Endothelial cell (in vitro differentiated cells): Measurements from ENCODE around the gene CHST9. TPM values are rescaled to one million over a fixed set of nuclear protein-coding genes. Genes with fewer than 3 reads are reported as not detected.

Experiments
- DNase-seq: peaks from one replicate; pipeline ENCODE4 v3.0.0; 2021; ENCODE audit warnings: low spot score
- H3K27ac Mint-ChIP-seq: one replicate; pipeline ENCODE4 v1.8.0; 2021; ENCODE audit warnings: mixed read lengths, inconsistent platforms; ENCODE audit not compliant: unreplicated experiment
- H3K27me3 Mint-ChIP-seq: one replicate; pipeline ENCODE4 v1.8.0; 2021; ENCODE audit warnings: mild to moderate bottlenecking, moderate library complexity, mixed read lengths, inconsistent platforms; ENCODE audit not compliant: unreplicated experiment
- H3K36me3 Mint-ChIP-seq: one replicate; pipeline ENCODE4 v1.8.0; 2021; ENCODE audit warnings: mild to moderate bottlenecking, low read depth, mixed read lengths, inconsistent platforms; ENCODE audit not compliant: unreplicated experiment
- H3K4me1 Mint-ChIP-seq: one replicate; pipeline ENCODE4 v1.8.0; 2021; ENCODE audit warnings: mild to moderate bottlenecking, mixed read lengths, inconsistent platforms; ENCODE audit not compliant: unreplicated experiment
- H3K4me3 Mint-ChIP-seq: one replicate; pipeline ENCODE4 v1.8.0; 2021; ENCODE audit warnings: mild to moderate bottlenecking, mixed read lengths, inconsistent platforms; ENCODE audit not compliant: unreplicated experiment
- H3K9me3 Mint-ChIP-seq: one replicate; pipeline ENCODE4 v1.8.0; 2021; ENCODE audit warnings: mixed read lengths, inconsistent platforms; ENCODE audit not compliant: unreplicated experiment
- CTCF ChIP-seq: fragments of 200-600 bp; sonication (generic); IDR thresholded peaks from one replicate; pipeline ENCODE4 v1.5.0; 2021; ENCODE audit warnings: antibody characterized with exemption; ENCODE audit not compliant: unreplicated experiment
- total RNA-seq: library from RNA; stranded (reverse); fragmentation: NEBNext Ultra II Directional; extraction: Animal tissue kit (Norgen Biotek cat#: 25700); gene quantifications from one replicate; pipeline ENCODE4 v1.2.1, GENCODE V29; 2021; ENCODE audit not compliant: unreplicated experiment

The CHST9 gene
- total RNA-seq, 1 donor from 2014 or later: 4.7 TPM

- H3K27me3 Mint-ChIP-seq: peaks cover 2% of the 10 kb centered on the region
- H3K4me1 Mint-ChIP-seq: peaks cover 36% of the 10 kb centered on the region
- H3K9me3 Mint-ChIP-seq: no peaks in the 10 kb centered on the region
- H3K36me3 Mint-ChIP-seq: no peaks in the 10 kb centered on the region
- H3K27ac Mint-ChIP-seq: no peak overlapping the region
- no peak for TF ChIP-seq CTCF
- H3K4me3 Mint-ChIP-seq: no peak overlapping the region
- DNase-seq: no peak
Observed at GRCh38 chr18:27073404-27073830, 111.7 kb downstream of the CHST9 start.

DNA sequence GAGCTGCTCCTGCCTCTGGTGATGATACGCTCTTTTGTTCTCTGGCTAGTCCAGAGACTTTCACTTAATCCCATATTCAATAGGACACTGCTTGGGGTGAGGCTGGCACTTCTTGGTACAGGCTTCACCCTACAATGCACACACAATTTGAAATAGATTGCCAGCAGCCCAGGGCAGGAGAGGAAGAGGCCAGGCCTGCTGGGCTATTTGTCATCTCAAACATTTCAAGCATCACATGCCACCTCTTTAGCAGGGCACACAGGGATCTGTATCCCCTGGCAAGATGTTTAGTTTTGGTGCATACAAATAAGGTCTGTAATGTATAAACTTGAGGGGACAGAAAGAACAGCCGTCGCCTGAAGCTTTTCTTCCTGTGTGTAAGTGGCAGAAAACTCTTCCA is 120.4 kb downstream of the CHST9 start:
- Mint-ChIP-seq H3K27ac (no peak overlapping the region), H3K9me3 (no peaks in the 10 kb centered on the region), H3K27me3 (no peaks in the 10 kb centered on the region), H3K4me3 (no peak overlapping the region), H3K36me3 (no peaks in the 10 kb centered on the region), H3K4me1 (no peaks in the 10 kb centered on the region)
- no peak for TF ChIP-seq CTCF
- no peak for DNase-seq

- Mint-ChIP-seq H3K27ac (no peak overlapping the region), H3K4me1 (no peaks in the 10 kb centered on the region), H3K36me3 (no peaks in the 10 kb centered on the region), H3K4me3 (no peak overlapping the region), H3K27me3 (no peaks in the 10 kb centered on the region), H3K9me3 (no peaks in the 10 kb centered on the region)
- no peak for TF ChIP-seq CTCF
- no peak for DNase-seq
Observed at GRCh38 chr18:27062802-27063201, 122.3 kb downstream of the CHST9 start.

GRCh38 chr18:27061488-27062095 is 123.5 kb downstream of the CHST9 start:
- H3K36me3 Mint-ChIP-seq: no peaks in the 10 kb centered on the region
- H3K4me3 Mint-ChIP-seq: no peak overlapping the region
- H3K9me3 Mint-ChIP-seq: no peaks in the 10 kb centered on the region
- H3K27ac Mint-ChIP-seq: no peak overlapping the region
- TF ChIP-seq CTCF: no peak
- no peak for DNase-seq
- H3K27me3 Mint-ChIP-seq: no peaks in the 10 kb centered on the region
- H3K4me1 Mint-ChIP-seq: no peaks in the 10 kb centered on the region

DNA sequence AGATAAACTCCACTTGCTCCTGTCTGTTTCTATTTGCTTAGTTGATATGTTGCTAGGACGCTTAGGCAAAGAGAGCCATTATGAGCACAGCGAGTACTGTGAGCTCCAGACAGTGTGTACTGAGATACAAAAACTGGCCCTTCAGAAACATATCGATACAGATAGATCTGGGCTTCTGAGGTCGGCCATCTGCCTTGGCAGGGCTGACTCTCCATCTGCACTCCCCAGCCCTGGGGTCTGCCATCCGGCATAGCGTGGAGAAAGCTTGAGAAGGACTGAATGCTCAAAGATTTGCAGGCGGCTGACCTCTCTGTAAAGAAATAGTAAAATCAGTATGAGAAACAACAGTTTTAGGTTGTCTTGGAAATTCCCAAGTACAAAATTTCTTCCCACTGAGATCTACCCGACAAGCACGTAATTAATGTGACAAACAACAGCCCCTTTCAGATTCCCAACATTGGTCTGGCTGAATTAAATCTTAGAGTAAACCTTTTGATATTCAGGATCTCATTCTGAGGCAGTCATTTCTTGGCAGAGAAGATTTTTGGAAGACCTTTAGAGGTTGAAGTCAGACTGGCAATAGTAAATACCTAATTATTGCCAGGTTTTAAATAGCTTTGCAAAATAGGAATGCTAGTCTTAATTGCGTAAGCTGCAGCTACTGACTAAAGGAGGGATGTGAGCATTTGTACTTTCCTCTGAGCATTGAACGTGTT is 127.4 kb downstream of the CHST9 start:
- H3K36me3 Mint-ChIP-seq: no peaks in the 10 kb centered on the region
- no peak for TF ChIP-seq CTCF
- no peaks in the 10 kb centered on the region for H3K9me3 Mint-ChIP-seq
- no peak for DNase-seq
- H3K4me1 Mint-ChIP-seq: no peaks in the 10 kb centered on the region
- no peak overlapping the region for H3K4me3 Mint-ChIP-seq
- peaks cover under 1% of the 10 kb centered on the region for H3K27me3 Mint-ChIP-seq
- H3K27ac Mint-ChIP-seq: no peak overlapping the region
